GM18526 (cell line): ENCODE data around the gene RHBDD3.

Experiments used
- POLR2A ChIP-seq: IDR thresholded peaks from 3 replicates; pipeline ENCODE4 v1.6.1; 2011; ENCODE audit not compliant: insufficient read length; ENCODE audit errors: extremely low read depth

Gene RHBDD3

GRCh38 chr22:29309332-29310064 lies 41.7 kb upstream of the RHBDD3 start:
- no peak for TF ChIP-seq POLR2A

GRCh38 chr22:29308791-29309262 lies 41.0 kb upstream of the RHBDD3 start:
- TF ChIP-seq POLR2A, result no peak

DNA sequence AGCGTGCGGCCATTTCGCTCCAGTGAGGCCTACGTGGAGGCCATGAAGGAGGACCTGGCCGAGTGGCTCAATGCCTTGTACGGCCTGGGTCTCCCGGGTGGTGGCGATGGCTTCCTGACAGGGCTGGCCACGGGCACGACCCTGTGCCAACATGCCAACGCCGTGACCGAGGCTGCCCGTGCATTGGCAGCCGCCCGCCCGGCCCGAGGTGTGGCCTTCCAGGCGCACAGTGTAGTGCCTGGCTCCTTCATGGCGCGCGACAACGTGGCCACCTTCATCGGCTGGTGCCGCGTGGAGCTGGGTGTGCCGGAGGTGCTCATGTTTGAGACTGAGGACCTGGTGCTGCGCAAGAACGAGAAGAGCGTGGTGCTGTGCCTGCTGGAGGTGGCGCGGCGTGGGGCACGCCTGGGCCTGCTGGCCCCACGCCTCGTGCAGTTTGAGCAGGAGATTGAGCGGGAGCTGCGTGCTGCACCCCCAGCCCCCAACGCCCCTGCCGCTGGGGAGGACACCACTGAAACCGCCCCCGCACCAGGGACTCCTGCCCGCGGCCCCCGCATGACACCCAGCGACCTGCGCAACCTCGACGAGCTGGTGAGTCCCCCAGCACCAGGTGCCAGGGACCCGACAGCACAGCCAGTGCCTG lies 40.5 kb upstream of the RHBDD3 start:
- no peak for TF ChIP-seq POLR2A

GRCh38 chr22:29307596-29308147 lies 39.9 kb upstream of the RHBDD3 start:
- no peak for TF ChIP-seq POLR2A

DNA sequence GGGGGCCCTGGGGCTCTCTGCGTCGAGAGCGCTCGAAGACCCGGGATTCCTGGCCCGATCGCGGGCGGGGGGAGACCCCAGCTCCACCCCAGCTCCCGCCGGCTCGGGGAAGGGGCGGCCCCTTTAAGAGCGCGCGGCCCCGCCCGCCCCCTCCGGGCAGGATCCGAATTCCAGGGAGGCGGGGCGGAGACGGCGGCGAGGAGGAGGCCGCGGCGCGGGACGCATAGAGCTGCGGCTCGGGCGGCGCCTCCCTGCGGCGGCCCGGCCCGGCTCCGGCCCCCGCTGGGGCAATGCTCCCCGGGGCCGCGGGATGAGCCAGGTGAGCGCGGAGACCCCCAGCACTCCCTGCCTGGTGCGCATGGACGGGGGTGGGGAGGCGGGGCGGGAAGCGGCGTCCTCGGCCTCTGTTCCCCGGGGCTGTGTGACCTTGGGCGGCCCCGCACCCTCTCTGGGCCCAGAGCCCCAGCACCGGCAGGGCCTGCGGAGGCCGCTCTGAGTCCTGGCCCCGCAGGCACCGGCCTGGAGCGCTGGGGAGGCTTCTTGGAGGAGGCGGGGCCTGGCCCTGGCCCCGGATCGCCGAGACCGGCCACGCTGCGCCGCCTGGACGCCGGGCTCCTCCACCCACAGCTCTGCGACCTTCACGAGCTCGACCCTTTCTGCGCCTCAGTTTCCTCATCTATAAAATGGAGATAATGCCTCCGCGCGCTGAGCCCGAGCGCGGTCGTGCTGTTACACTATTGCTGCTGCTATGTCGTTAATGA lies 39.2 kb upstream of the RHBDD3 start:
- TF ChIP-seq POLR2A, result no peak

DNA sequence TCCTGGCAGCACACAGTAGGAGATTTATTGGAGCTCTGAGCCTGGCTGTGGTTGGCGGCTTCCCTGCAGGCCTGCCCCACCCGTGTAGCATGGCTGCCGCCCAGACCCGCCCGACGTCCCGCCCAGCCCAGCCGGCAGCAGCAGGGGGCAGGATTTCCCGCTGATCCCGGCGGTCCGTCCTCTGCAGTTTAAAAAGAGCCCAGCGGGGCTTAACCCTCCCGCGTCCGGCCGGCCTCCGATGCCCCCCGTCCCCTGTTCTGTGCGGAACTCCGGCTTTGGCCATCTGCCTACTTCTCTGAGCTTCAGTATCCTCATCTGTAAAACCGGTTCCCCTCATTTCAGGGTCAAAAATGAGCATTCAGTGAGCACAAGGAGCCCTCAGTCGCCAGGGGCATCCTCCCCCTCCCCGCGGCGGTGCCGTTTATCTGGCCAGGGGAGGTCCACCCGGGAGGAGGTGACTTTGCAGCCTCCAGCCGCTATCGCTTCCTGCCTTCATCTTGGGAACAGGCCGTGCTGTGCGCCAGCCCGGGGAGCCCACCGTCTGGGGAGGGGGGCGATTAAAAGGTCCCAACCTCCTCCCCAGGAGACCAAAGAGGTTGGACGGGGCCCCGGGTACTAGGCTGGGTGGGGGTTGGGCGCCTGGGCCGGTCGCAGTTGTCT lies 38.5 kb upstream of the RHBDD3 start, which contains the start of gene GAS2L1:
Gene GAS2L1 (plus strand): TSS at position 476 of the 660 bp plus-strand sequence. CDS start 1,456 bp downstream, outside the sequence.
- TF ChIP-seq POLR2A, result no peak

- no peak for TF ChIP-seq POLR2A
These were observed 38.0 kb upstream of the RHBDD3 start for GRCh38 chr22:29305836-29306174.

DNA sequence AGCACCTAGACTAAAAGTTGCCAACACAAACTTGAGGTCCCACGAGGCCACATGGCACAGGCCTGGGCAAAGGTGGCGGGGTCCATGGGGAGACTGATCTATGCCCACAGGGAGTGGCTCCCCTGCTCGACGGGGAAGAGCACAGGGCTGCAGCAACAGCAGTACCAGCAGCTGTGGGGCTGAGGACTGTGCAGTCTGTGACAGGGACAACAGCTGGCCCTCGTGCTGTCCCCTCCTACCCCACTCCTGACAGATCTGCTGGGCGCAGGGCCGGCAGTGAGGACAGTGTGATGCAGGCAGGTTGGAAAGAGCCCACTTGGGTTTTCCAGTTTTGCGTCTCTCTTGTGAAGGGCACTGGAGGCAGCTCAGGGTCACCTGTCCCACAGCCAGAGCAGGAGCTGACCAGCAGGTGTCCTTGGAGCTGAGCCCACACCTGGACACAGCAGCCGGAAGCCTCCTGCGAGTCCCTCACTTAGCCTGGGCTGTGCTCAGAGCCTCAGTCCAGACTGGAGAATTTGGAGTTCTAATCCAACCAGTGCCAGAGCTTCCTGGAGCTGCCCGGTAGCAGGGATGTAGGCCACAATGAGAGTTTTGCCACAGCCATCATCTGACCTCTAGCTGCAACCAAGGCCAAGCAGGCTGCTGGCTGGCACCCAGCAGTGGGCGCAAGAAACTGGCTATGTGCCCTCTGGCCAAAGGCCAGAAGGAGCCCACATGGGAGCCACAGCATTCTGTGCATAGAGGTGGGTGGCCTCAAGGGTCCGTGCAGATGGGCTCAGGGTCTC lies 35.1 kb upstream of the RHBDD3 start:
- TF ChIP-seq POLR2A, result no peak

- no peak for TF ChIP-seq POLR2A
These were observed 34.6 kb upstream of the RHBDD3 start for GRCh38 chr22:29302402-29302680.

DNA sequence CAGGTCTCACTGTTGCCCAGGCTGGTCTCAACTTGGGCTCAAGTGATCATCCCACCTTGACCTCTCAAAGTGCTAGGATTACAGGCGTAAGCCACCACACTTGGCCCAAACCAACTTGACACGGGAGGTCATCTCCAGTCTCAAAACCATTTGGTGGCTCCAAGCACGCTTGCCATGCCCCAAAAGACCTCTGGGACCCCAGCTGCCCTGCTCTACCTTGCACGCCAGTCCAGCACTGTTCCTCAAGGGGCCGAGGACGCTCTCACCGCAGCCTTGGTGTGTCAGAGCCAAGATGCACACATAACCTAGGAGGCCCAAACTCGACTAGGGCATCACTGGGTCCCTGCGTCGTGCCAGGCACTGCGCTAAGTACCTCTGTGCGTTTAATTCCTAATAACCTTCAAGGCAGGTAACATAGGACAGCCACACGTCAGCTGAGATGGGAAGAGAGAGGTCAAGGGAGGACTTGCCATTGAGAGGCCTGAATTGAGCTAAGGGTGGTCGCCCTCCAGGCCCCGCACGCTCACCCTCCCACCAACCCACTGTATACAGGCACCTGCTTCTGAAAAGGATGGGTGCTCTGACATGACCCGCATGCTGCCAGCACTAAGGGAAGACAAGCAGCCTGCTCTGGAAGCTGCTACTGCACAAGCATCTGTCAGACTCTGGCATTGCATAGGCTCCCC lies 34.1 kb upstream of the RHBDD3 start:
- no peak for TF ChIP-seq POLR2A

DNA sequence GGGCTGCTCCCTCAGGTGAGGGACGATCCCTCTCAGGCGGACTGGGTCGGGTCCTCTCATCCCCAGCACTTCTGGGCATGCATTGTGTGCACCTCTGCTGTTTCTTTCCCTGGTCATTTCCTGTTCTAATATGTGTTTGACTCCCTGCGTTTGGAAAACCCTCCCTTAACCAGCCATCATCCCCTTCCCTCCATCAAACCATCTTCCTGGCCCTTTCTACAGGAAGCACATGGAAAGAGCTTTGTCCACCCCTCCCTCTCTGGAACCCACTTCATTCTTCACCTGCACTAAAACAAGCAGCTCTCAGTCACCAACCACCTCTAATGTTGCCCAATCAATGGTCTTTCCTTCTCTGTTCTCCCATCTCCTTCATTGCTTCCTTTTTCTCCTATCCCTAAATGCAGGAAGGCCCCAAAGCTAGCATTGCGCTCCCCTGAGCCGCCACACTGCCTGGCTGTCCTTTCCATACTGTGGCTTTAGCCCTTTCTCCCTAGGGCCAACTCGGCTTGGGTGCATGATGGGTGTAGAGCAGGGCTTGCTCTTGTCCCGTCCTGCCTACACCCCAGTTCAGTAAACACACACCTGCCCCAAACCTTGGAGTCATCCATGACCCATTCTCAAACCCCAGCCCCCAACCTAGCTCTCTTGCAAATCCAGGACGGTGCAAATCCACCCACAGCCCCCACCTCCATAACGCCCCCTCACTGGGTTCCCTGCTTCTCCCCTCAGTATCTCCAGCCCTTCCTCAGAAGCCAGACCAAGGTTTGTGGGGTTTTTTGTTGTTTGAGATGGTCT lies 33.2 kb upstream of the RHBDD3 start:
- TF ChIP-seq POLR2A, result no peak

DNA sequence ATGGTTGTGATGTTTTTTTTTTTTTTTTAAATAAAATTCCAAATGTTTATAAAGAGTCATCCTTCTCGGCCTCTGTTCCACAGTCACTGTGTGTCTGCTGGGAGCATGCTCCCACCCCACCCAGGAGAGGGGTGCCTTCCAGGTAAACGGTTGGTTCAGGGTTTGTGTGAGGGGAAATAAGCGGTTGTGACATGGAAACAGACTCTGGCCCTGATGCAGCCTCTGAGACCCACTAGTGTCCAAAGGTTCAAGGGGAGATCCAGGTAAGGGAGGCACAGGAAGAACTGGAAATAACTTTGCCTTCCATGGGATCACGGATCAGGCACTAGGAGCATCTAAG lies 32.7 kb upstream of the RHBDD3 start:
- no peak for TF ChIP-seq POLR2A

- no peak for TF ChIP-seq POLR2A
These were observed 31.5 kb upstream of the RHBDD3 start for GRCh38 chr22:29299136-29299900.
